Immature natural killer cell (primary cell): ENCODE data around the gene WDFY3. TPM values are rescaled to one million over a fixed set of nuclear protein-coding genes. Genes with fewer than 3 reads are reported as not detected.
A peak's percentile ranks its signal among the peaks of the same experiment; 100 is the strongest.

Experiments used
- DNase-seq, 3 donors: peaks; one replicate each; pipeline ENCODE4 v3.0.0; 2022; ENCODE audit warnings: mixed read lengths in 1 of 3
- H3K27ac Mint-ChIP-seq, 6 donors: one replicate each; pipeline ENCODE4 v1.8.0; 2020; ENCODE audit warnings: mixed read lengths in 6 of 6, mild to moderate bottlenecking in 5 of 6, inconsistent platforms in 4 of 6, moderate library complexity in 3 of 6
- H3K27me3 Mint-ChIP-seq, 3 donors: one replicate each; pipeline ENCODE4 v1.8.0; 2020 to 2021; ENCODE audit warnings: low read depth in 3 of 3, mild to moderate bottlenecking in 3 of 3, mixed read lengths in 3 of 3, moderate library complexity in 3 of 3, inconsistent platforms in 1 of 3
- H3K36me3 Mint-ChIP-seq, 3 donors: one replicate each; pipeline ENCODE4 v1.8.0; 2020; ENCODE audit warnings: mixed read lengths in 3 of 3, inconsistent platforms in 2 of 3, mild to moderate bottlenecking in 2 of 3
- H3K4me1 Mint-ChIP-seq, 2 donors: one replicate each; pipeline ENCODE4 v1.8.0; 2020; ENCODE audit warnings: inconsistent platforms in 2 of 2, mild to moderate bottlenecking in 2 of 2, mixed read lengths in 2 of 2, moderate library complexity in 1 of 2
- H3K4me3 Mint-ChIP-seq, 5 donors: one replicate each; pipeline ENCODE4 v1.8.0; 2020; ENCODE audit warnings: mild to moderate bottlenecking in 5 of 5, mixed read lengths in 5 of 5, inconsistent platforms in 3 of 5, moderate library complexity in 3 of 5
- H3K9me3 Mint-ChIP-seq, 6 donors: one replicate each; pipeline ENCODE4 v1.8.0; 2020; ENCODE audit warnings: mild to moderate bottlenecking in 6 of 6, mixed read lengths in 6 of 6, inconsistent platforms in 4 of 6, moderate library complexity in 3 of 6
- polyA plus RNA-seq, 3 donors: library from polyadenylated mRNA; unstranded; fragments of 300-500 nt; fragmentation: Illumina TruSeq; gene quantifications; one replicate each; pipeline ENCODE4 v1.2.3, GENCODE V29; 2021

Gene WDFY3
- polyA plus RNA-seq, result under 1 TPM in 1 of 3 donors, not detected in 2; 0.02 TPM

- H3K27ac Mint-ChIP-seq, result no peak within 1 kb of the TSS
- peaks cover 0 to 4% (median 0%) of the 10 kb centered on the region in 3 donors for H3K36me3 Mint-ChIP-seq
- H3K27me3 Mint-ChIP-seq, result peaks cover 11 to 16% (median 12%) of the 10 kb centered on the region in 3 donors
- H3K4me3 Mint-ChIP-seq, result peak within 1 kb of the TSS; percentile 48 to 60 (median 58)
- no peaks in the 10 kb centered on the region for H3K4me1 Mint-ChIP-seq
- H3K9me3 Mint-ChIP-seq, result peaks cover 3 to 30% (median 10%) of the 10 kb centered on the region in 6 donors
- DNase-seq, result no peak
These were observed at the start of gene WDFY3 for GRCh38 chr4:84966382-84967242. Gene WDFY3 (minus strand): TSS chr4:84966690. CDS start chr4:84860591, 106,099 bp downstream.

GRCh38 chr4:85005865-85006377 is 39.4 kb upstream of the WDFY3 start:
- H3K9me3 Mint-ChIP-seq, result peaks cover 2 to 18% (median 8%) of the 10 kb centered on the region in 6 donors
- no peaks in the 10 kb centered on the region for H3K36me3 Mint-ChIP-seq
- H3K27me3 Mint-ChIP-seq, result peaks cover 0 to 3% (median 0%) of the 10 kb centered on the region in 3 donors
- H3K27ac Mint-ChIP-seq, result no peak overlapping the region
- H3K4me3 Mint-ChIP-seq, result no peak overlapping the region
- no peak for DNase-seq
- H3K4me1 Mint-ChIP-seq, result no peaks in the 10 kb centered on the region

- no peak for DNase-seq
- no peaks in the 10 kb centered on the region for H3K27me3 Mint-ChIP-seq
- H3K4me1 Mint-ChIP-seq, result no peaks in the 10 kb centered on the region
- peaks cover 5 to 28% (median 9%) of the 10 kb centered on the region in 6 donors for H3K9me3 Mint-ChIP-seq
- H3K36me3 Mint-ChIP-seq, result no peaks in the 10 kb centered on the region
- H3K4me3 Mint-ChIP-seq, result no peak overlapping the region
- H3K27ac Mint-ChIP-seq, result no peak overlapping the region
These were observed 33.9 kb upstream of the WDFY3 start for GRCh38 chr4:85000343-85000742.

GRCh38 chr4:84995386-84995785 is 28.9 kb upstream of the WDFY3 start:
- DNase-seq, result no peak
- Mint-ChIP-seq H3K27ac (no peak overlapping the region), H3K36me3 (no peaks in the 10 kb centered on the region), H3K4me1 (no peaks in the 10 kb centered on the region), H3K9me3 (peaks cover 0 to 22% (median 15%) of the 10 kb centered on the region in 6 donors), H3K4me3 (no peak overlapping the region), H3K27me3 (no peaks in the 10 kb centered on the region)

GRCh38 chr4:84994280-84994679 is 27.8 kb upstream of the WDFY3 start:
- H3K27ac Mint-ChIP-seq, result no peak overlapping the region
- no peaks in the 10 kb centered on the region for H3K27me3 Mint-ChIP-seq
- no peaks in the 10 kb centered on the region for H3K4me1 Mint-ChIP-seq
- DNase-seq, result no peak
- H3K4me3 Mint-ChIP-seq, result no peak overlapping the region
- H3K9me3 Mint-ChIP-seq, result peaks cover 0 to 21% (median 17%) of the 10 kb centered on the region in 6 donors
- H3K36me3 Mint-ChIP-seq, result no peaks in the 10 kb centered on the region

GRCh38 chr4:84985952-84986351 is 19.5 kb upstream of the WDFY3 start:
- H3K27ac Mint-ChIP-seq, result no peak overlapping the region
- no peak for DNase-seq
- no peaks in the 10 kb centered on the region for H3K36me3 Mint-ChIP-seq
- H3K4me1 Mint-ChIP-seq, result no peaks in the 10 kb centered on the region
- H3K27me3 Mint-ChIP-seq, result no peaks in the 10 kb centered on the region
- H3K9me3 Mint-ChIP-seq, result peaks cover 10 to 32% (median 22%) of the 10 kb centered on the region in 6 donors
- no peak overlapping the region for H3K4me3 Mint-ChIP-seq

- no peaks in the 10 kb centered on the region for H3K36me3 Mint-ChIP-seq
- peaks cover 3 to 16% (median 8%) of the 10 kb centered on the region in 6 donors for H3K9me3 Mint-ChIP-seq
- H3K4me1 Mint-ChIP-seq, result no peaks in the 10 kb centered on the region
- no peak for DNase-seq
- no peak overlapping the region for H3K27ac Mint-ChIP-seq
- H3K27me3 Mint-ChIP-seq, result peaks cover 0 to 3% (median 2%) of the 10 kb centered on the region in 3 donors
- H3K4me3 Mint-ChIP-seq, result no peak overlapping the region
These were observed 10.9 kb upstream of the WDFY3 start for GRCh38 chr4:84977396-84977795.

GRCh38 chr4:84973856-84974255 is 7.4 kb upstream of the WDFY3 start:
- peaks cover 1 to 4% (median 4%) of the 10 kb centered on the region in 3 donors for H3K27me3 Mint-ChIP-seq
- H3K4me3 Mint-ChIP-seq, result no peak overlapping the region
- H3K4me1 Mint-ChIP-seq, result no peaks in the 10 kb centered on the region
- no peaks in the 10 kb centered on the region for H3K36me3 Mint-ChIP-seq
- H3K27ac Mint-ChIP-seq, result no peak overlapping the region
- H3K9me3 Mint-ChIP-seq, result peaks cover 2 to 22% (median 5%) of the 10 kb centered on the region in 6 donors
- DNase-seq, result no peak

- Mint-ChIP-seq H3K27me3 (peaks cover 6 to 7% (median 6%) of the 10 kb centered on the region in 3 donors), H3K36me3 (peaks cover 0 to 4% (median 0%) of the 10 kb centered on the region in 3 donors), H3K4me1 (no peaks in the 10 kb centered on the region), H3K4me3 (no peak overlapping the region), H3K27ac (no peak overlapping the region), H3K9me3 (peaks cover 3 to 26% (median 12%) of the 10 kb centered on the region in 6 donors)
- no peak for DNase-seq
These were observed 4.9 kb upstream of the WDFY3 start for GRCh38 chr4:84971319-84971932.

- Mint-ChIP-seq H3K27me3 (peaks cover 10 to 17% (median 11%) of the 10 kb centered on the region in 3 donors), H3K9me3 (peaks cover 3 to 25% (median 9%) of the 10 kb centered on the region in 6 donors), H3K36me3 (peaks cover 0 to 4% (median 0%) of the 10 kb centered on the region in 3 donors), H3K4me1 (no peaks in the 10 kb centered on the region), H3K27ac (no peak overlapping the region), H3K4me3 (no peak overlapping the region)
- DNase-seq, result no peak
These were observed 2.4 kb upstream of the WDFY3 start for GRCh38 chr4:84968925-84969324.

GRCh38 chr4:84967243-84967690 is 777 bp upstream of the WDFY3 start:
- peaks cover 11 to 17% (median 12%) of the 10 kb centered on the region in 3 donors for H3K27me3 Mint-ChIP-seq
- DNase-seq, result no peak
- H3K36me3 Mint-ChIP-seq, result peaks cover 0 to 4% (median 0%) of the 10 kb centered on the region in 3 donors
- no peak overlapping the region for H3K27ac Mint-ChIP-seq
- H3K9me3 Mint-ChIP-seq, result peaks cover 3 to 26% (median 9%) of the 10 kb centered on the region in 6 donors
- H3K4me3 Mint-ChIP-seq, result peak overlapping the region in 4 of 5 donors; percentile 15 to 44 (median 32)
- H3K4me1 Mint-ChIP-seq, result no peaks in the 10 kb centered on the region

- no peaks in the 10 kb centered on the region for H3K4me1 Mint-ChIP-seq
- peaks cover 0 to 4% (median 0%) of the 10 kb centered on the region in 3 donors for H3K36me3 Mint-ChIP-seq
- H3K9me3 Mint-ChIP-seq, result peaks cover 3 to 30% (median 10%) of the 10 kb centered on the region in 6 donors
- no peak for DNase-seq
- no peak overlapping the region for H3K27ac Mint-ChIP-seq
- peaks cover 11 to 16% (median 12%) of the 10 kb centered on the region in 3 donors for H3K27me3 Mint-ChIP-seq
- peak overlapping the region in 1 of 5 donors; percentile 44 for H3K4me3 Mint-ChIP-seq
These were observed 723 bp downstream of the WDFY3 start for GRCh38 chr4:84965553-84966381.

- Mint-ChIP-seq H3K4me3 (peak overlapping the region in 1 of 5 donors; percentile 44), H3K27me3 (peaks cover 9 to 13% (median 12%) of the 10 kb centered on the region in 3 donors), H3K27ac (no peak overlapping the region), H3K36me3 (peaks cover 0 to 4% (median 0%) of the 10 kb centered on the region in 3 donors), H3K4me1 (no peaks in the 10 kb centered on the region), H3K9me3 (peaks cover 6 to 32% (median 11%) of the 10 kb centered on the region in 6 donors)
- no peak for DNase-seq
These were observed 1.4 kb downstream of the WDFY3 start for GRCh38 chr4:84964995-84965552.
